ENCODE measurements around the gene SLC44A3.

The SLC44A3 gene

GRCh38 chr1:94801919-94802546 is 18.1 kb upstream of the SLC44A3 start:
- peak; percentile 35 for DNase-seq

- no peak for DNase-seq
These were observed 17.1 kb upstream of the SLC44A3 start for GRCh38 chr1:94803106-94803505.

GRCh38 chr1:94803517-94804441 is 16.4 kb upstream of the SLC44A3 start:
- no peak for DNase-seq

- no peak for DNase-seq
These were observed 15.7 kb upstream of the SLC44A3 start for GRCh38 chr1:94804442-94804837.

- DNase-seq, result peak; percentile 49
These were observed 14.2 kb upstream of the SLC44A3 start for GRCh38 chr1:94805912-94806311.

GRCh38 chr1:94806441-94806871 is 13.7 kb upstream of the SLC44A3 start:
- no peak for DNase-seq

GRCh38 chr1:94807742-94808491 is 12.2 kb upstream of the SLC44A3 start:
- no peak for DNase-seq

GRCh38 chr1:94808669-94809068 is 11.5 kb upstream of the SLC44A3 start:
- DNase-seq, result no peak

- DNase-seq, result no peak
These were observed 7.2 kb upstream of the SLC44A3 start for GRCh38 chr1:94812985-94813384.

GRCh38 chr1:94816030-94816429 is 4.1 kb upstream of the SLC44A3 start:
- no peak for DNase-seq

- no peak for DNase-seq
These were observed 2.4 kb upstream of the SLC44A3 start for GRCh38 chr1:94817712-94818111.

- DNase-seq, result peak; percentile 60
These were observed 766 bp upstream of the SLC44A3 start for GRCh38 chr1:94819238-94819944.

GRCh38 chr1:94820936-94821335 is 779 bp downstream of the SLC44A3 start:
- no peak for DNase-seq

- no peak for DNase-seq
These were observed 1.6 kb downstream of the SLC44A3 start for GRCh38 chr1:94821636-94822305.

GRCh38 chr1:94823116-94823515 is 3.0 kb downstream of the SLC44A3 start:
- no peak for DNase-seq

- no peak for DNase-seq
These were observed 5.8 kb downstream of the SLC44A3 start for GRCh38 chr1:94825936-94826335.

GRCh38 chr1:94827434-94827833 is 7.3 kb downstream of the SLC44A3 start:
- DNase-seq, result no peak

GRCh38 chr1:94828251-94828650 is 8.1 kb downstream of the SLC44A3 start:
- no peak for DNase-seq

GRCh38 chr1:94831641-94832040 is 11.5 kb downstream of the SLC44A3 start:
- no peak for DNase-seq

- no peak for DNase-seq
These were observed 12.3 kb downstream of the SLC44A3 start for GRCh38 chr1:94832446-94832845.

GRCh38 chr1:94832931-94833585 is 12.9 kb downstream of the SLC44A3 start:
- no peak for DNase-seq

- DNase-seq, result no peak
These were observed 16.7 kb downstream of the SLC44A3 start for GRCh38 chr1:94836891-94837290.
